GM18511 (cell line): ENCODE results near the gene ARMC3.
"Not testable (repeated sequence)": the region's sequence is repeated elsewhere in the genome, so short reads cannot be mapped to it uniquely, and the experiment has no call there.

Experiments
- ATAC-seq: cut with Tn5 transposase; IDR thresholded peaks from one replicate; pipeline ENCODE4 v1.9.1; 2021; ENCODE audit warnings: mild to moderate bottlenecking, moderate library complexity; ENCODE audit not compliant: unreplicated experiment

ARMC3 gene

GRCh38 chr10:22927661-22928403, at the start of gene ARMC3:
TSS of gene ARMC3 (plus strand) at chr10:22928053. CDS start at chr10:22931997, 3,944 bp downstream.
- peak; percentile 91 for ATAC-seq

GRCh38 chr10:22891797-22892196, 36.1 kb upstream of the ARMC3 start:
- no peak for ATAC-seq

GRCh38 chr10:22893781-22894180, 34.1 kb upstream of the ARMC3 start:
- no peak for ATAC-seq

- no peak for ATAC-seq
Observed at GRCh38 chr10:22894714-22895113, 33.1 kb upstream of the ARMC3 start.

GRCh38 chr10:22895252-22895651, 32.6 kb upstream of the ARMC3 start:
- no peak for ATAC-seq

GRCh38 chr10:22897371-22897770, 30.5 kb upstream of the ARMC3 start:
- no peak for ATAC-seq

GRCh38 chr10:22899307-22899706, 28.5 kb upstream of the ARMC3 start:
- no peak for ATAC-seq

GRCh38 chr10:22899775-22900174, 28.1 kb upstream of the ARMC3 start:
- no peak for ATAC-seq

GRCh38 chr10:22900841-22901601, 26.8 kb upstream of the ARMC3 start:
- no peak for ATAC-seq

- not testable (repeated sequence) for ATAC-seq
Observed at GRCh38 chr10:22902147-22902546, 25.7 kb upstream of the ARMC3 start.

GRCh38 chr10:22903694-22904093, 24.2 kb upstream of the ARMC3 start:
- ATAC-seq: no peak

- no peak for ATAC-seq
Observed at GRCh38 chr10:22906767-22907166, 21.1 kb upstream of the ARMC3 start.

- ATAC-seq: no peak
Observed at GRCh38 chr10:22908837-22909236, 19.0 kb upstream of the ARMC3 start.

GRCh38 chr10:22909673-22910072, 18.2 kb upstream of the ARMC3 start:
- not testable (repeated sequence) for ATAC-seq

- no peak for ATAC-seq
Observed at GRCh38 chr10:22911067-22911466, 16.8 kb upstream of the ARMC3 start.

GRCh38 chr10:22911889-22912762, 15.7 kb upstream of the ARMC3 start:
- no peak for ATAC-seq

- no peak for ATAC-seq
Observed at GRCh38 chr10:22912763-22913384, 15.0 kb upstream of the ARMC3 start.

- ATAC-seq: no peak
Observed at GRCh38 chr10:22913474-22914092, 14.3 kb upstream of the ARMC3 start.

GRCh38 chr10:22915314-22915713, 12.5 kb upstream of the ARMC3 start:
- no peak for ATAC-seq

- no peak for ATAC-seq
Observed at GRCh38 chr10:22925088-22925487, 2.8 kb upstream of the ARMC3 start.
